ENCODE results near the gene RPL12. TPM values are rescaled to one million over a fixed set of nuclear protein-coding genes. Genes with fewer than 3 reads are reported as not detected.

RPL12 gene
- total RNA-seq, 4 donors from 2014 or later, result 2,461 to 2,856 (median 2,671) TPM

- no peak for DNase-seq (ENCODE audit: low spot score in 2 of 2)
- H3K4me3 ChIP-seq (ENCODE audit: low read depth, poor library complexity, severe bottlenecking), result no peak overlapping the region
- intact Hi-C loops (cut with DNase I; ENCODE audit: low total_unique reads), result no loop called here
- no peak for TF ChIP-seq POLR2A (IDR thresholded peaks at IDR 0.05)
- TF ChIP-seq, protein P1, sequence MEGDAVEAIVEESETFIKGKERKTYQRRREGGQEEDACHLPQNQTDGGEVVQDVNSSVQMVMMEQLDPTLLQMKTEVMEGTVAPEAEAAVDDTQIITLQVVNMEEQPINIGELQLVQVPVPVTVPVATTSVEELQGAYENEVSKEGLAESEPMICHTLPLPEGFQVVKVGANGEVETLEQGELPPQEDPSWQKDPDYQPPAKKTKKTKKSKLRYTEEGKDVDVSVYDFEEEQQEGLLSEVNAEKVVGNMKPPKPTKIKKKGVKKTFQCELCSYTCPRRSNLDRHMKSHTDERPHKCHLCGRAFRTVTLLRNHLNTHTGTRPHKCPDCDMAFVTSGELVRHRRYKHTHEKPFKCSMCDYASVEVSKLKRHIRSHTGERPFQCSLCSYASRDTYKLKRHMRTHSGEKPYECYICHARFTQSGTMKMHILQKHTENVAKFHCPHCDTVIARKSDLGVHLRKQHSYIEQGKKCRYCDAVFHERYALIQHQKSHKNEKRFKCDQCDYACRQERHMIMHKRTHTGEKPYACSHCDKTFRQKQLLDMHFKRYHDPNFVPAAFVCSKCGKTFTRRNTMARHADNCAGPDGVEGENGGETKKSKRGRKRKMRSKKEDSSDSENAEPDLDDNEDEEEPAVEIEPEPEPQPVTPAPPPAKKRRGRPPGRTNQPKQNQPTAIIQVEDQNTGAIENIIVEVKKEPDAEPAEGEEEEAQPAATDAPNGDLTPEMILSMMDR (IDR thresholded peaks at IDR 0.05), result no peak
- 92 to 96% methylated on average over 16 to 22 of the region's 22 CpGs for WGBS, 2 donors
Measured at GRCh38 chr9:127403507-127404192, 47.6 kb downstream of the RPL12 start.

DNA sequence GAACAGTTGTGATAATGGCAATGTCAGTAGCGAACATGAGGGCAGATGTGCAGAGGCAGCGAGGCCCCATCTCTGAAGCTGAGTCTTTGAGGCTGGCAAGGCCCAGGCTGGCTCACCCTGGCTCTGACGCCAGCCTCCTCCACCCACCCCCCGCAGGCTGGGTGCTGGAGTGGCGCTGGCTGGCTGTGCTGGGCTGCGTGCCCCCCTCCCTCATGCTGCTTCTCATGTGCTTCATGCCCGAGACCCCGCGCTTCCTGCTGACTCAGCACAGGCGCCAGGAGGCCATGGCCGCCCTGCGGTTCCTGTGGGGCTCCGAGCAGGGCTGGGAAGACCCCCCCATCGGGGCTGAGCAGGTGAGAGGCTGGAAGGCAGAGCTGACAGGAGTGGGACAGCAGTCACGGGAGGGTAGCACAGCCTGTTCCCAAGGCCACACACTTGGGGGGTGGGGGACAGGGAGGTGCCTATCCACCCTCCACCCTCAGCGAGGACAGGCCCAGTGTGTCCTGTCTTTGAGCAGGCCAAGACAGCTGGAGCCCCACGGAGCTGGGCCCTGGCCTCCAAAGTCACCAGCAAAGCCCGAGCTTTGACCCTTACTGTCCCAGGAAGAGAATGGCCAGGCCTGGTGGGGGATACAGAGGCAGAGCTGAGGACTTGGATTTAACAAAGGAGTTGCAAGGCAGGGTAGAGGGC, 48.7 kb downstream of the RPL12 start:
- no peak for TF ChIP-seq POLR2A (IDR thresholded peaks at IDR 0.05)
- TF ChIP-seq, protein P1 (IDR thresholded peaks at IDR 0.05), result no peak
- no peak overlapping the region for H3K4me3 ChIP-seq (ENCODE audit: low read depth, poor library complexity, severe bottlenecking)
- intact Hi-C loops (cut with DNase I; ENCODE audit: low total_unique reads), result no loop called here
- WGBS, 2 donors, result 79 to 90% methylated on average over 16 to 17 of the region's 18 CpGs
- no peak for DNase-seq (ENCODE audit: low spot score in 2 of 2)

DNA sequence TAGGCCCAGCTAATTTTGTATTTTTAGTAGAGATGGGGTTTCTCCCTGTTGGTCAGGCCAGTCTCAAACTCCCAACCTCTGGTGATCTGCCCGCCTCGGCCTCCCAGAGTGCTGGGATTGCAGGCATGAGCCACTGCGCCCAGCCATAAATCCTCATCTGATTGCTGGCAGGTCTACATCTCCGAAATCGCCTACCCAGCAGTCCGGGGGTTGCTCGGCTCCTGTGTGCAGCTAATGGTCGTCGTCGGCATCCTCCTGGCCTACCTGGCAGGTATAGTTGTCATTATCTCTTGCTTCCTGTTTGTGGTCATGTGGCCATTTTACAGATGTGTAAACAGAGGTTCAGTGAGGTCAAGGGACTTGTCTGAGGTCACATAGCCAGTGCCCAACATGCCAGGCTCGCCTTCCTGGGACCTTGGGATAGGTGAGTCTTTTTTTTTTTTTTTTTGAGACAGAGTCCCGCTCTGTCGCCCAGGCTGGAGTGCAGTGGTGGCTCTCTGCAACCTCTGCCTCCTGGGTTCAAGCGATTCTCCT, 51.4 kb downstream of the RPL12 start:
- 90 to 97% methylated on average over 14 of the region's 14 CpGs for WGBS, 2 donors
- TF ChIP-seq, protein P1 (IDR thresholded peaks at IDR 0.05), result no peak
- no peak for TF ChIP-seq POLR2A (IDR thresholded peaks at IDR 0.05)
- DNase-seq (ENCODE audit: low spot score in 2 of 2), result no peak
- intact Hi-C loops (cut with DNase I; ENCODE audit: low total_unique reads), result no loop called here
- H3K4me3 ChIP-seq (ENCODE audit: low read depth, poor library complexity, severe bottlenecking), result no peak overlapping the region

DNA sequence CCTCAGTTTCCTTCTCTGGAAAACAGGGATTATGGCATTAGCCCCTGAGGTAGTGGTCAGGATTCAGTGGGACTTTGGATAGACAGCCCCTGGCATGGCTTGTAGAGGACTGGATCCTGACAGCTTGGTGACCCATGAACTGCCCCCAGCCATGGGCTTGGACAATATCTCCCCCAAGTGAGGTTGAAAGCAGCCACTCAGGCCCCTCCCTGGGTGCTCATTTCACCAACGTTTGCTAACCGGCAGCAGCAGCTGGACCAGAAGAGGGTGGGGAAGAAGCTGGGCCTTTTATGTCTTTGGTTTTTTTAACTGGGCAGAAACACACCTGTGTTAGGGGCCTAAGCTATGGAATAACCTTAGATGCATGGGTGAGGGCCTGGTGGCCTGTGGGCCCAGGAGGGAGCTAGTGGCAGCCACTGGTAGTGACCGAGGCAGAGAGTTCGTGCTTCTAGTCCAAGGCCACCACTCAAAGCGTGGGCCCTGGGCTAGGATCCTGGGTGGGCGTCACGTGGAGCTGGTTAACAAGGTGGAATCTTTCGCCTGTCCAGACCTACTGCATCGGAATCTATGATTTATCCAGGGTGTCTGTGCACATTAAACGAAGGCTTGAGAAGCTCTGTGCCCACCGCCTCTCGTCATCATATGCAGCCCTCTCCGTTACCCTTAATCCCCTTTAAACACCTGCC, 52.3 kb downstream of the RPL12 start:
- DNase-seq (ENCODE audit: low spot score in 2 of 2), result no peak
- WGBS, 2 donors, result 83 to 90% methylated on average over 13 of the region's 13 CpGs
- no peak overlapping the region for H3K4me3 ChIP-seq (ENCODE audit: low read depth, poor library complexity, severe bottlenecking)
- intact Hi-C loops (cut with DNase I; ENCODE audit: low total_unique reads), result no loop called here
- no peak for TF ChIP-seq POLR2A (IDR thresholded peaks at IDR 0.05)
- TF ChIP-seq, protein P1 (IDR thresholded peaks at IDR 0.05), result no peak

- no peak for TF ChIP-seq POLR2A (IDR thresholded peaks at IDR 0.05)
- no peak overlapping the region for H3K4me3 ChIP-seq (ENCODE audit: low read depth, poor library complexity, severe bottlenecking)
- WGBS, 2 donors, result 50 to 59% methylated on average over 4 to 5 of the region's 5 CpGs
- no peak for DNase-seq (ENCODE audit: low spot score in 2 of 2)
- intact Hi-C loops (cut with DNase I; ENCODE audit: low total_unique reads), result no loop called here
Measured at GRCh38 chr9:127398275-127398647, 52.9 kb downstream of the RPL12 start.

Other genes with a start within 250 kb of the RPL12 start
- 10 to 100 TPM; 11.9 to 19.1 (median 16.5) TPM for gene GARNL3, start 186.6 kb downstream of the RPL12 start, total RNA-seq
- 10 to 100 TPM; 17.6 to 28.7 (median 23.6) TPM for gene SLC2A8, start 54.2 kb downstream of the RPL12 start, total RNA-seq
- 10 to 100 TPM in 1 of 4 donors, 1 to 10 TPM in 3; 9.2 to 12.1 (median 9.8) TPM for gene ZNF79, start 27.0 kb downstream of the RPL12 start, total RNA-seq
- 10 to 100 TPM; 37.9 to 47.9 (median 41.9) TPM for gene LRSAM1, start 104 bp upstream of the RPL12 start, total RNA-seq
- 10 to 100 TPM; 17.4 to 66.8 (median 30.5) TPM for gene STXBP1, start 160.9 kb upstream of the RPL12 start, total RNA-seq

Measured in lower leg skin (tissue), 4 donors.